HG03025 (cell line): ENCODE data around the gene GLMN.

Experiments
- ATAC-seq: cut with Tn5 transposase; IDR thresholded peaks from one replicate; pipeline ENCODE4 v1.9.1; 2021; ENCODE audit warnings: mild to moderate bottlenecking, moderate library complexity; ENCODE audit not compliant: unreplicated experiment, low FRiP score

GLMN gene

GRCh38 chr1:92298573-92299476 lies at the start of gene GLMN, which contains the start of gene RPAP2:
Gene GLMN, minus strand, starts transcription at chr1:92298987. Its CDS starts 988 bp downstream, at chr1:92297999.
Gene RPAP2, plus strand, starts transcription at chr1:92299059. Its CDS starts 15 bp downstream, at chr1:92299074.
- ATAC-seq = peak; percentile 99

GRCh38 chr1:92346866-92347640 lies 48.3 kb upstream of the GLMN start:
- no peak for ATAC-seq

- no peak for ATAC-seq
Measured at GRCh38 chr1:92343061-92343460, 44.3 kb upstream of the GLMN start.

GRCh38 chr1:92342401-92342800 lies 43.6 kb upstream of the GLMN start:
- no peak for ATAC-seq

- no peak for ATAC-seq
Measured at GRCh38 chr1:92340154-92340553, 41.4 kb upstream of the GLMN start.

- ATAC-seq = no peak
Measured at GRCh38 chr1:92333668-92334067, 34.9 kb upstream of the GLMN start.

GRCh38 chr1:92329347-92330129 lies 30.8 kb upstream of the GLMN start:
- ATAC-seq = no peak

- no peak for ATAC-seq
Measured at GRCh38 chr1:92327794-92328193, 29.0 kb upstream of the GLMN start.

- ATAC-seq = no peak
Measured at GRCh38 chr1:92326681-92327080, 27.9 kb upstream of the GLMN start.

GRCh38 chr1:92324784-92325183 lies 26.0 kb upstream of the GLMN start:
- no peak for ATAC-seq

- ATAC-seq = no peak
Measured at GRCh38 chr1:92323473-92324453, 25.0 kb upstream of the GLMN start.

GRCh38 chr1:92317836-92318493 lies 19.2 kb upstream of the GLMN start:
- ATAC-seq = no peak

GRCh38 chr1:92315766-92316599 lies 17.2 kb upstream of the GLMN start:
- no peak for ATAC-seq

- ATAC-seq = no peak
Measured at GRCh38 chr1:92314024-92314423, 15.2 kb upstream of the GLMN start.

GRCh38 chr1:92310185-92310597 lies 11.4 kb upstream of the GLMN start:
- no peak for ATAC-seq

- no peak for ATAC-seq
Measured at GRCh38 chr1:92307980-92308379, 9.2 kb upstream of the GLMN start.

- ATAC-seq = no peak
Measured at GRCh38 chr1:92306020-92306419, 7.2 kb upstream of the GLMN start.

GRCh38 chr1:92301021-92301420 lies 2.2 kb upstream of the GLMN start:
- no peak for ATAC-seq
